Activated T-helper 1 cell treated with anti-CD3 and anti-CD28 coated beads, Interleukin-12 subunit alpha, Interleukin-12 subunit beta, Interleukin-2, Interleukin-4 antibody, amounts not matched to agents 30 ng/mL and 10 ng/mL and 1 ng/mL, durations not matched to agents 14 hours and 24 hours and 36 hours (primary cell): ENCODE measurements around the gene ARSH. TPM values are rescaled to one million over a fixed set of nuclear protein-coding genes. Genes with fewer than 3 reads are reported as not detected.
"Not testable (repeated sequence)": the region's sequence is repeated elsewhere in the genome, so short reads cannot be mapped to it uniquely, and the experiment has no call there.

Experiments
- DNase-seq: peaks from one replicate; pipeline ENCODE4 v3.0.0; 2021; ENCODE audit warnings: low spot score
- H3K27ac Mint-ChIP-seq: one replicate; pipeline ENCODE4 v1.8.0; 2021; ENCODE audit warnings: mild to moderate bottlenecking, mixed read lengths
- H3K27me3 Mint-ChIP-seq: one replicate; pipeline ENCODE4 v1.8.0; 2022; ENCODE audit warnings: mild to moderate bottlenecking, moderate library complexity, mixed read lengths; ENCODE audit not compliant: insufficient read depth
- H3K36me3 Mint-ChIP-seq: one replicate; pipeline ENCODE4 v1.8.0; 2021; ENCODE audit warnings: low read depth, mixed read lengths
- H3K4me1 Mint-ChIP-seq: one replicate; pipeline ENCODE4 v1.8.0; 2021; ENCODE audit warnings: low read depth, mixed read lengths
- H3K4me3 Mint-ChIP-seq: one replicate; pipeline ENCODE4 v1.8.0; 2021; ENCODE audit warnings: mild to moderate bottlenecking, moderate library complexity, mixed read lengths
- H3K9me3 Mint-ChIP-seq: one replicate; pipeline ENCODE4 v1.8.0; 2021; ENCODE audit warnings: mixed read lengths
- intact Hi-C: fragments of 100-400 bp; cut with micrococcal nuclease; formaldehyde crosslinking; loops from one replicate; pipeline ENCODE4 v1.15.1; 2024
- total RNA-seq: library from RNA; stranded (reverse); gene quantifications from 2 replicates; pipeline ENCODE4 v1.2.3, GENCODE V29; 2022

The ARSH gene
- not detected in 2 replicates for total RNA-seq

GRCh38 chrX:3006495-3006894, at the start of gene ARSH:
Gene ARSH, plus strand, starts transcription at chrX:3006546. Its CDS starts 67 bp downstream, at chrX:3006613.
- DNase-seq, result no peak
- Mint-ChIP-seq H3K27ac (no peak within 1 kb of the TSS), H3K9me3 (peaks cover 6% of the 10 kb centered on the region), H3K27me3 (no peaks in the 10 kb centered on the region), H3K36me3 (no peaks in the 10 kb centered on the region), H3K4me1 (no peaks in the 10 kb centered on the region), H3K4me3 (no peak within 1 kb of the TSS)
- intact Hi-C loops, result no loop called here

- Mint-ChIP-seq H3K36me3 (no peaks in the 10 kb centered on the region), H3K27ac (no peak overlapping the region)
These were observed 48.1 kb upstream of the ARSH start for GRCh38 chrX:2958199-2958598.

GRCh38 chrX:2960861-2961515, 45.4 kb upstream of the ARSH start:
- Mint-ChIP-seq H3K4me3 (no peak overlapping the region), H3K27ac (no peak overlapping the region), H3K36me3 (no peaks in the 10 kb centered on the region), H3K4me1 (no peaks in the 10 kb centered on the region), H3K27me3 (no peaks in the 10 kb centered on the region), H3K9me3 (no peaks in the 10 kb centered on the region)
- DNase-seq, result no peak
- intact Hi-C loops, result no loop called here

More at GRCh38 chrX:2958199-2958598, 48.1 kb upstream of the ARSH start:
- DNase-seq, result no peak
- Mint-ChIP-seq H3K9me3 (no peaks in the 10 kb centered on the region), H3K4me3 (no peak overlapping the region), H3K27me3 (no peaks in the 10 kb centered on the region), H3K4me1 (no peaks in the 10 kb centered on the region)
- intact Hi-C loops, result no loop called here

GRCh38 chrX:2962381-2962780, 44.0 kb upstream of the ARSH start:
- Mint-ChIP-seq H3K27ac (no peak overlapping the region), H3K27me3 (no peaks in the 10 kb centered on the region), H3K9me3 (no peaks in the 10 kb centered on the region), H3K36me3 (no peaks in the 10 kb centered on the region), H3K4me3 (no peak overlapping the region), H3K4me1 (no peaks in the 10 kb centered on the region)
- intact Hi-C loops, result no loop called here
- no peak for DNase-seq

GRCh38 chrX:2963449-2963848, 42.9 kb upstream of the ARSH start:
- H3K4me1 Mint-ChIP-seq, H3K4me3 Mint-ChIP-seq, H3K36me3 Mint-ChIP-seq, intact Hi-C loops, H3K27ac Mint-ChIP-seq, DNase-seq, H3K9me3 Mint-ChIP-seq, H3K27me3 Mint-ChIP-seq: not testable (repeated sequence)

GRCh38 chrX:2963992-2964794, 42.2 kb upstream of the ARSH start:
- H3K36me3 Mint-ChIP-seq, H3K27ac Mint-ChIP-seq, DNase-seq, H3K4me1 Mint-ChIP-seq, H3K4me3 Mint-ChIP-seq, intact Hi-C loops, H3K27me3 Mint-ChIP-seq, H3K9me3 Mint-ChIP-seq: not testable (repeated sequence)

- peaks cover 2% of the 10 kb centered on the region for H3K27me3 Mint-ChIP-seq
- H3K36me3 Mint-ChIP-seq, result no peaks in the 10 kb centered on the region
- H3K4me3 Mint-ChIP-seq, result no peak overlapping the region
- DNase-seq, result no peak
- H3K27ac Mint-ChIP-seq, result no peak overlapping the region
- intact Hi-C loops, result no loop called here
- peaks cover 5% of the 10 kb centered on the region for H3K4me1 Mint-ChIP-seq
- no peaks in the 10 kb centered on the region for H3K9me3 Mint-ChIP-seq
These were observed 40.4 kb upstream of the ARSH start for GRCh38 chrX:2965965-2966364.

- H3K4me1 Mint-ChIP-seq, result peaks cover 5% of the 10 kb centered on the region
- H3K27me3 Mint-ChIP-seq, result peaks cover 2% of the 10 kb centered on the region
- no peaks in the 10 kb centered on the region for H3K9me3 Mint-ChIP-seq
- H3K27ac Mint-ChIP-seq, result no peak overlapping the region
- H3K4me3 Mint-ChIP-seq, result no peak overlapping the region
- DNase-seq, result no peak
- H3K36me3 Mint-ChIP-seq, result no peaks in the 10 kb centered on the region
- intact Hi-C loops, result no loop called here
These were observed 39.3 kb upstream of the ARSH start for GRCh38 chrX:2967012-2967411.

GRCh38 chrX:2967584-2967983, 38.8 kb upstream of the ARSH start:
- intact Hi-C loops, result no loop called here
- Mint-ChIP-seq H3K27me3 (peaks cover 2% of the 10 kb centered on the region), H3K27ac (no peak overlapping the region), H3K4me1 (peaks cover 5% of the 10 kb centered on the region), H3K4me3 (no peak overlapping the region), H3K9me3 (no peaks in the 10 kb centered on the region), H3K36me3 (no peaks in the 10 kb centered on the region)
- DNase-seq, result no peak

GRCh38 chrX:2967998-2968909, 38.1 kb upstream of the ARSH start:
- Mint-ChIP-seq H3K27ac (no peak overlapping the region), H3K36me3 (no peaks in the 10 kb centered on the region), H3K27me3 (peaks cover 2% of the 10 kb centered on the region), H3K9me3 (no peaks in the 10 kb centered on the region), H3K4me3 (peak overlapping the region; percentile 51), H3K4me1 (peaks cover 5% of the 10 kb centered on the region)
- intact Hi-C loops, result no loop called here
- no peak for DNase-seq

- peaks cover 2% of the 10 kb centered on the region for H3K27me3 Mint-ChIP-seq
- no peak overlapping the region for H3K27ac Mint-ChIP-seq
- no peaks in the 10 kb centered on the region for H3K36me3 Mint-ChIP-seq
- H3K4me1 Mint-ChIP-seq, result peaks cover 5% of the 10 kb centered on the region
- no peak overlapping the region for H3K4me3 Mint-ChIP-seq
- no peaks in the 10 kb centered on the region for H3K9me3 Mint-ChIP-seq
- intact Hi-C loops, result no loop called here
- no peak for DNase-seq
These were observed 37.3 kb upstream of the ARSH start for GRCh38 chrX:2969021-2969420.

GRCh38 chrX:2972391-2972790, 34.0 kb upstream of the ARSH start:
- H3K27me3 Mint-ChIP-seq, result peaks cover 2% of the 10 kb centered on the region
- H3K4me3 Mint-ChIP-seq, result no peak overlapping the region
- DNase-seq, result no peak
- intact Hi-C loops, result no loop called here
- no peaks in the 10 kb centered on the region for H3K36me3 Mint-ChIP-seq
- no peaks in the 10 kb centered on the region for H3K9me3 Mint-ChIP-seq
- H3K27ac Mint-ChIP-seq, result no peak overlapping the region
- peaks cover 5% of the 10 kb centered on the region for H3K4me1 Mint-ChIP-seq

GRCh38 chrX:2974961-2975360, 31.4 kb upstream of the ARSH start:
- Mint-ChIP-seq H3K27ac (no peak overlapping the region), H3K4me1 (no peaks in the 10 kb centered on the region), H3K9me3 (no peaks in the 10 kb centered on the region), H3K36me3 (no peaks in the 10 kb centered on the region), H3K4me3 (no peak overlapping the region), H3K27me3 (no peaks in the 10 kb centered on the region)
- DNase-seq, result no peak
- intact Hi-C loops, result no loop called here
